ENCODE results near the gene FLNB. TPM values are rescaled to one million over a fixed set of nuclear protein-coding genes. Genes with fewer than 3 reads are reported as not detected.
A peak's percentile ranks its signal among the peaks of the same experiment; 100 is the strongest.

Gene FLNB
- total RNA-seq, 4 donors from 2014 or later = 116 to 533 (median 439) TPM

- Histone ChIP-seq H3K4me3 (no peak overlapping the region), H3K4me1 (peaks cover 0 to 98% (median 7%) of the 10 kb centered on the region in 4 donors)
- TF ChIP-seq POLR2A (IDR thresholded peaks at IDR 0.05) = no peak
Observed at GRCh38 chr3:58016710-58017109, 8.5 kb downstream of the FLNB start.

DNA sequence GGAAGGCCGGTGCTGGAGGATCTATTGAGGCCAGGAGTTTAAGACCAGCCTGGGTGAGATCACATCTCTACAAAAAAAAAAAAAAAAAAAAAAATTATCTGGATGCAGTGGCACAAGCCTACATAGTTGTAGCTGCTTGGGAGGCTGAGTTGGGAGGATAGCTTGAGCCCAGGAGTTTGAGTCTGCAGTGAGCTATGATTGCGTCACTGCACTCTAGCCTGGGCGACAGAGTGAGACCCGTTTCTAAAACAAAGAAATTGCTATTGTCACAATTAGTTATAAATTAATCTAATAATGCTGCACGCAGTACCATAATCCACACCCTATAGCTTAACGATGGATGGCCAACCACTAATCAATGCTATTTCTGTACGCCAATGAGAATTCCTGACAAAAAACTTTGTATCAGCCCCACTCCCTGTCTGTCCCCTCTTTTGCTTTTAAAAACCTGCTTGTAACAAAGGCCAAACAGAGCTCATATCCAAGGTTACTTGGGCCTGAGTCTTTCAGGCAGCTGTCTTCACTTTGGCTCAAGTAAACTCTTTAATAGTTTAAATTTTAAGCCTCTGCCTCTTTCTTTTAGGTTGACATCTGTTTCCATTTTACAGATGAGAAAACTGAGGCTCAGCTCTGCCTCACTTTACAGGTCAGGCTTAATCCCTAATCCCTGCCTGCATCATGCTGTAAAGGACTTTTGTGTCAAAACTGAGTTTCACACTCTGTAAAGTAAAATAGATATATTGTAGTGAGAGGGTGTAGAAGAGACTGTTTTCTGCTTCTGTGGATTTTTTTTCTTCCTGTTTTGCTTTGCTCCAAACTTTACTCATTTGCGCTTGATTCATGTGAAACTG, 10.9 kb downstream of the FLNB start:
- DNase-seq = no peak
- no peaks in the 10 kb centered on the region for H3K27me3 ChIP-seq
- H3K9me3 ChIP-seq = no peaks in the 10 kb centered on the region
- peaks cover 0 to 77% (median 8%) of the 10 kb centered on the region in 4 donors for H3K4me1 ChIP-seq
- peak overlapping the region in 2 of 4 donors; percentile 53 to 74 for H3K27ac ChIP-seq
- no peaks in the 10 kb centered on the region for H3K36me3 ChIP-seq
- TF ChIP-seq POLR2A (IDR thresholded peaks at IDR 0.05) = no peak
- no peak for TF ChIP-seq CTCF (IDR thresholded peaks at IDR 0.05)
- H3K4me3 ChIP-seq = no peak overlapping the region

More at GRCh38 chr3:58016710-58017109, 8.5 kb downstream of the FLNB start:
- no peaks in the 10 kb centered on the region for H3K27me3 ChIP-seq
- H3K36me3 ChIP-seq = no peaks in the 10 kb centered on the region
- DNase-seq = no peak
- no peaks in the 10 kb centered on the region for H3K9me3 ChIP-seq
- peak overlapping the region in 1 of 4 donors; percentile 8 for H3K27ac ChIP-seq

DNA sequence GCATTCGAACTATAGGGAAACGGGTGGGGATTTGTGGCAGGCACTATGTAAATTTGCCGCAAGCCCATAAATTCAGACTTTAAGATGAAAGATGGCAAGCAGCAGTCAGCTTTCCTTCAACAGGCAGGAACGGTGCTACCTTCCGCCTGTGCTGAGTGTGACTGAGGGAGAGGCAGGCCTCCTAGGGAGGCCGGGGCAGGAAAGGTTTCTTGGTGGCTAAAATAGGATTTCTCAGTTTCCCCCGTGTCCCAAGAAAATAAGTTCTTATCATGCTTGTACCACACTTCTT, 12.5 kb downstream of the FLNB start:
- no peak for DNase-seq
- TF ChIP-seq CTCF (IDR thresholded peaks at IDR 0.05) (no peak), POLR2A (IDR thresholded peaks at IDR 0.05) (no peak)
- H3K27ac ChIP-seq = peak overlapping the region in 3 of 4 donors; percentile 44 to 53 (median 49)
- H3K36me3 ChIP-seq = no peaks in the 10 kb centered on the region
- H3K27me3 ChIP-seq = no peaks in the 10 kb centered on the region
- H3K4me3 ChIP-seq = no peak overlapping the region
- H3K9me3 ChIP-seq = no peaks in the 10 kb centered on the region
- H3K4me1 ChIP-seq = peaks cover 0 to 64% (median 8%) of the 10 kb centered on the region in 4 donors

- Histone ChIP-seq H3K27me3 (no peaks in the 10 kb centered on the region), H3K4me3 (no peak overlapping the region), H3K9me3 (no peaks in the 10 kb centered on the region), H3K27ac (peak overlapping the region in 3 of 4 donors; percentile 44 to 53 (median 49)), H3K36me3 (no peaks in the 10 kb centered on the region), H3K4me1 (peaks cover 0 to 65% (median 8%) of the 10 kb centered on the region in 4 donors)
- TF ChIP-seq POLR2A (IDR thresholded peaks at IDR 0.05) (no peak), CTCF (IDR thresholded peaks at IDR 0.05) (no peak)
- no peak for DNase-seq
Observed at GRCh38 chr3:58021072-58021959, 13.1 kb downstream of the FLNB start.

- DNase-seq = no peak
- Histone ChIP-seq H3K36me3 (no peaks in the 10 kb centered on the region), H3K9me3 (no peaks in the 10 kb centered on the region), H3K4me1 (peaks cover 0 to 63% (median 8%) of the 10 kb centered on the region in 4 donors), H3K4me3 (no peak overlapping the region), H3K27me3 (no peaks in the 10 kb centered on the region), H3K27ac (peak overlapping the region in 2 of 4 donors; percentile 29 to 53)
- no peak for TF ChIP-seq CTCF (IDR thresholded peaks at IDR 0.05)
- no peak for TF ChIP-seq POLR2A (IDR thresholded peaks at IDR 0.05)
Observed at GRCh38 chr3:58021962-58022361, 13.7 kb downstream of the FLNB start.

DNA sequence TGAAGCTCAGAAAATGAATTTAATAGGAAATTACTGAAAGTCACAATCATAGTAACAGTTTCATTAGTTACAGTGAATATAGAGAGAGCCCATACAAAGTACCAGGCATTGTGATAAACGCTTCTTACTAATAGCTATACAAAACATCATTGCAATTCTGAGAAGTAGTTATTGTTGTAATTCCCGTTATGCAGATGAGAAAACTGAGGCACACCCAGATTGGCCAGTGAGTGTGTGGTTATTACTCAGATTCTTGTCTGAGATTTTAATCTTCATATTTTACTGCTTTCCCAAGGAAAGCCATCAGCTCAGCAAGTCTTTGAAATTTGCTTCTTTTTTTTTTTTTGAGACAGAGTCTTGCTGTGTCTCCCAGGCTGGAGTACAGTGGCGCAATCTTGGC, 14.3 kb downstream of the FLNB start:
- H3K4me3 ChIP-seq = no peak overlapping the region
- TF ChIP-seq POLR2A (IDR thresholded peaks at IDR 0.05) (no peak), CTCF (IDR thresholded peaks at IDR 0.05) (no peak)
- no peak overlapping the region for H3K27ac ChIP-seq
- H3K36me3 ChIP-seq = no peaks in the 10 kb centered on the region
- no peak for DNase-seq
- H3K27me3 ChIP-seq = no peaks in the 10 kb centered on the region
- peaks cover 0 to 58% (median 8%) of the 10 kb centered on the region in 4 donors for H3K4me1 ChIP-seq
- no peaks in the 10 kb centered on the region for H3K9me3 ChIP-seq

Data from Peyer's patch (tissue), 4 donors.